SK-N-SH treated with all-trans-retinoic acid at 6 μM for 48 hours (cell line): ENCODE data around the gene FMC1.

ENCODE experiments used
- ATAC-seq: fragments of 200-7000 bp; cut with Tn5 transposase; 3 replicates; pipeline ENCODE4 v1.9.1; 2020; ENCODE audit warnings: mild to moderate bottlenecking, moderate library complexity
- ARNTL ChIP-seq: fragments of 450-650 bp; formaldehyde crosslinking; IDR thresholded peaks from 2 replicates; pipeline ENCODE4 v1.5.0; 2020; ENCODE audit warnings: low read depth, mild to moderate bottlenecking, moderate library complexity, borderline replicate concordance
- BACH2 ChIP-seq: fragments of 250-450 bp; sonication (Bioruptor Pico); IDR thresholded peaks from 2 replicates; pipeline ENCODE4 v1.9.0; 2021; ENCODE audit warnings: mild to moderate bottlenecking, borderline replicate concordance
- CSDC2 ChIP-seq: fragments of 250-450 bp; sonication (Bioruptor Pico); IDR thresholded peaks from 2 replicates; pipeline ENCODE4 v1.5.0; 2020; ENCODE audit warnings: mild to moderate bottlenecking, moderate library complexity
- ESRRG ChIP-seq: fragments of 250-450 bp; sonication (Bioruptor Pico); IDR thresholded peaks from 2 replicates; pipeline ENCODE4 v1.6.1; 2021; ENCODE audit warnings: mild to moderate bottlenecking
- ISL1 ChIP-seq: fragments of 250-450 bp; sonication (Bioruptor Pico); IDR thresholded peaks from 2 replicates; pipeline ENCODE4 v2.1.2; 2022; ENCODE audit warnings: mild to moderate bottlenecking, moderate library complexity
- OSR1 ChIP-seq: fragments of 250-450 bp; sonication (Bioruptor Pico); IDR thresholded peaks from 2 replicates; pipeline ENCODE4 v1.8.0; 2022; ENCODE audit warnings: moderate library complexity, mild to moderate bottlenecking, inconsistent platforms
- PPARA ChIP-seq: fragments of 250-450 bp; sonication (Bioruptor Pico); IDR thresholded peaks from 2 replicates; pipeline ENCODE4 v1.5.0; 2020; ENCODE audit warnings: mild to moderate bottlenecking, borderline replicate concordance
- RARB ChIP-seq: fragments of 250-450 bp; sonication (Bioruptor Pico); IDR thresholded peaks from 2 replicates; pipeline ENCODE4 v1.8.0; 2021; ENCODE audit warnings: mild to moderate bottlenecking, moderate library complexity
- TOX ChIP-seq: fragments of 250-450 bp; sonication (Bioruptor Pico); IDR thresholded peaks from 2 replicates; pipeline ENCODE4 v1.8.0; 2021; ENCODE audit warnings: mild to moderate bottlenecking, moderate library complexity, borderline replicate concordance
- ZC3H10 ChIP-seq: fragments of 250-450 bp; sonication (Bioruptor Pico); IDR thresholded peaks from 2 replicates; pipeline ENCODE4 v1.5.1; 2021; ENCODE audit warnings: mild to moderate bottlenecking, moderate library complexity
- ZFP3 ChIP-seq: fragments of 250-450 bp; sonication (Bioruptor Pico); IDR thresholded peaks from 2 replicates; pipeline ENCODE4 v1.5.0; 2020; ENCODE audit warnings: mild to moderate bottlenecking, moderate library complexity
- ZFP30 ChIP-seq: fragments of 450-650 bp; formaldehyde crosslinking; IDR thresholded peaks from 2 replicates; pipeline ENCODE4 v1.5.0; 2022; ENCODE audit warnings: mild to moderate bottlenecking, moderate library complexity
- ZNF70 ChIP-seq: fragments of 450-650 bp; formaldehyde crosslinking; IDR thresholded peaks from 2 replicates; pipeline ENCODE4 v1.5.0; 2020; ENCODE audit warnings: mild to moderate bottlenecking, moderate library complexity
- TF ChIP-seq, protein P1 (sequence below): fragments of 250-450 bp; sonication (Bioruptor Pico); IDR thresholded peaks from 2 replicates; pipeline ENCODE4 v1.8.0; 2021; ENCODE audit warnings: low read depth, mild to moderate bottlenecking, moderate library complexity, borderline replicate concordance
- TF ChIP-seq, protein P2 (sequence below): fragments of 250-450 bp; sonication (Bioruptor Pico); IDR thresholded peaks from 2 replicates; pipeline ENCODE4 v1.5.1; 2020; ENCODE audit warnings: low read depth, mild to moderate bottlenecking, moderate library complexity
- TF ChIP-seq, protein P3 (sequence below): fragments of 250-450 bp; sonication (Bioruptor Pico); IDR thresholded peaks from 2 replicates; pipeline ENCODE4 v1.5.1; 2021; ENCODE audit warnings: mild to moderate bottlenecking, moderate library complexity
- TF ChIP-seq, protein P4 (sequence below): fragments of 250-450 bp; sonication (Bioruptor Pico); IDR thresholded peaks from 2 replicates; pipeline ENCODE4 v1.5.0; 2020; ENCODE audit warnings: mild to moderate bottlenecking, moderate library complexity
- TF ChIP-seq, protein P5 (sequence below): fragments of 250-450 bp; sonication (Bioruptor Pico); IDR thresholded peaks from 2 replicates; pipeline ENCODE4 v1.8.0; 2020; ENCODE audit warnings: mild to moderate bottlenecking, moderate library complexity, borderline replicate concordance

Gene FMC1

DNA sequence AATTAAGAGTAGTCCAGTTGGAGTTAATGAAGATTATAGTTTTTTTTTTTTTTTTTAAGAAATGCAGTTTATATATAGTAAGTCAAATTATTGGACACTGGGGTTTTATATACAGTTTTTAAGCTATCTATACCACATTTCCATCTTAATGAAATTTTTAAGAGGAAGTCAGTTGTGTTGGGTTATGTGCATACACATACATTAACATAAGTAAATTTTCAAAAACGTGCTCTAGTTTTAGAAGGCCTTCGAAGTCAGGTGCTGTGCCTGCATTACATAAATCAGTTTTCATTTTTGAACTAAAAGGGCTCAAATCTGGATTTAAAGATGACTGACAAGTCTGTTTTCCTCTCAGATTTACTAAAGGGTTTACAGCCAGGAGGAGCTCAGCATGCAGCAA, 47.6 kb upstream of the FMC1 start:
- ATAC-seq, result no peak
- no peak for TF ChIP-seq OSR1 (CRISPR knock-in tag)
- TF ChIP-seq ZNF70 (CRISPR knock-in tag), result no peak
- no peak for TF ChIP-seq ZFP30 (CRISPR knock-in tag)
- no peak for TF ChIP-seq BACH2 (CRISPR knock-in tag)
- TF ChIP-seq ISL1 (CRISPR knock-in tag), result no peak
- TF ChIP-seq, protein P1, sequence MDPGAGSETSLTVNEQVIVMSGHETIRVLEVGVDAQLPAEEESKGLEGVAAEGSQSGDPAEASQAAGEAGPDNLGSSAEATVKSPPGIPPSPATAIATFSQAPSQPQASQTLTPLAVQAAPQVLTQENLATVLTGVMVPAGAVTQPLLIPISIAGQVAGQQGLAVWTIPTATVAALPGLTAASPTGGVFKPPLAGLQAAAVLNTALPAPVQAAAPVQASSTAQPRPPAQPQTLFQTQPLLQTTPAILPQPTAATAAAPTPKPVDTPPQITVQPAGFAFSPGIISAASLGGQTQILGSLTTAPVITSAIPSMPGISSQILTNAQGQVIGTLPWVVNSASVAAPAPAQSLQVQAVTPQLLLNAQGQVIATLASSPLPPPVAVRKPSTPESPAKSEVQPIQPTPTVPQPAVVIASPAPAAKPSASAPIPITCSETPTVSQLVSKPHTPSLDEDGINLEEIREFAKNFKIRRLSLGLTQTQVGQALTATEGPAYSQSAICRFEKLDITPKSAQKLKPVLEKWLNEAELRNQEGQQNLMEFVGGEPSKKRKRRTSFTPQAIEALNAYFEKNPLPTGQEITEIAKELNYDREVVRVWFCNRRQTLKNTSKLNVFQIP, result no peak
- TF ChIP-seq CSDC2 (CRISPR knock-in tag), result no peak
- TF ChIP-seq, protein P2, sequence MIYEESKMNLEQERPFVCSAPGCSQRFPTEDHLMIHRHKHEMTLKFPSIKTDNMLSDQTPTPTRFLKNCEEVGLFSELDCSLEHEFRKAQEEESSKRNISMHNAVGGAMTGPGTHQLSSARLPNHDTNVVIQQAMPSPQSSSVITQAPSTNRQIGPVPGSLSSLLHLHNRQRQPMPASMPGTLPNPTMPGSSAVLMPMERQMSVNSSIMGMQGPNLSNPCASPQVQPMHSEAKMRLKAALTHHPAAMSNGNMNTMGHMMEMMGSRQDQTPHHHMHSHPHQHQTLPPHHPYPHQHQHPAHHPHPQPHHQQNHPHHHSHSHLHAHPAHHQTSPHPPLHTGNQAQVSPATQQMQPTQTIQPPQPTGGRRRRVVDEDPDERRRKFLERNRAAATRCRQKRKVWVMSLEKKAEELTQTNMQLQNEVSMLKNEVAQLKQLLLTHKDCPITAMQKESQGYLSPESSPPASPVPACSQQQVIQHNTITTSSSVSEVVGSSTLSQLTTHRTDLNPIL (CRISPR knock-in tag), result no peak
- TF ChIP-seq ZC3H10, result no peak
- no peak for TF ChIP-seq PPARA (CRISPR knock-in tag)
- no peak for TF ChIP-seq RARB (CRISPR knock-in tag)
- TF ChIP-seq, all 23 proteins: peak for 0

DNA sequence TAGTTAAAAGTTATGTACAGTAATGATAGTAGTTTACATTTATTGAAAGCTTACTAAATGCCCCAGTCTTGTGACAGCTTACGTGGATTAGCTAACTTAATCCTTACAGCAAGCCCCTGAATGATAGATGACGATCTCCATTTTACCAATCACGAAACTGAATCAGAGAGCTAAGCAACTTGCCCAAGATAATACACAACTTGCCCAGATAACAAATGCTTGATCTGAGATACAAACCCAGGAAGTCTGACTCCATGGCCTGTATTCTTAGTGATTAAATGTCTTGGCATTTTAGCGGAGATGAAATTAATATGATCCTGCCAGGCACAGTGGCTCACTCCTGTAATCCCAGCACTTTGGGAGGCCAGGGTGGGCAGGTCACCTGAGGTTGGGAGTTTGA, 46.9 kb upstream of the FMC1 start:
- no peak for ATAC-seq

More for the DNA sequence above, 46.9 kb upstream of the FMC1 start:
- TF ChIP-seq, protein P1, result no peak
- TF ChIP-seq ZFP3 (CRISPR knock-in tag) (no peak), ESRRG (CRISPR knock-in tag) (no peak), ARNTL (CRISPR knock-in tag) (no peak), TOX (CRISPR knock-in tag) (no peak), PPARA (CRISPR knock-in tag) (no peak)
- TF ChIP-seq, protein P3, sequence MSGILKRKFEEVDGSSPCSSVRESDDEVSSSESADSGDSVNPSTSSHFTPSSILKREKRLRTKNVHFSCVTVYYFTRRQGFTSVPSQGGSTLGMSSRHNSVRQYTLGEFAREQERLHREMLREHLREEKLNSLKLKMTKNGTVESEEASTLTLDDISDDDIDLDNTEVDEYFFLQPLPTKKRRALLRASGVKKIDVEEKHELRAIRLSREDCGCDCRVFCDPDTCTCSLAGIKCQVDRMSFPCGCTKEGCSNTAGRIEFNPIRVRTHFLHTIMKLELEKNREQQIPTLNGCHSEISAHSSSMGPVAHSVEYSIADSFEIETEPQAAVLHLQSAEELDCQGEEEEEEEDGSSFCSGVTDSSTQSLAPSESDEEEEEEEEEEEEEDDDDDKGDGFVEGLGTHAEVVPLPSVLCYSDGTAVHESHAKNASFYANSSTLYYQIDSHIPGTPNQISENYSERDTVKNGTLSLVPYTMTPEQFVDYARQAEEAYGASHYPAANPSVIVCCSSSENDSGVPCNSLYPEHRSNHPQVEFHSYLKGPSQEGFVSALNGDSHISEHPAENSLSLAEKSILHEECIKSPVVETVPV (CRISPR knock-in tag), result no peak
- TF ChIP-seq, protein P4, sequence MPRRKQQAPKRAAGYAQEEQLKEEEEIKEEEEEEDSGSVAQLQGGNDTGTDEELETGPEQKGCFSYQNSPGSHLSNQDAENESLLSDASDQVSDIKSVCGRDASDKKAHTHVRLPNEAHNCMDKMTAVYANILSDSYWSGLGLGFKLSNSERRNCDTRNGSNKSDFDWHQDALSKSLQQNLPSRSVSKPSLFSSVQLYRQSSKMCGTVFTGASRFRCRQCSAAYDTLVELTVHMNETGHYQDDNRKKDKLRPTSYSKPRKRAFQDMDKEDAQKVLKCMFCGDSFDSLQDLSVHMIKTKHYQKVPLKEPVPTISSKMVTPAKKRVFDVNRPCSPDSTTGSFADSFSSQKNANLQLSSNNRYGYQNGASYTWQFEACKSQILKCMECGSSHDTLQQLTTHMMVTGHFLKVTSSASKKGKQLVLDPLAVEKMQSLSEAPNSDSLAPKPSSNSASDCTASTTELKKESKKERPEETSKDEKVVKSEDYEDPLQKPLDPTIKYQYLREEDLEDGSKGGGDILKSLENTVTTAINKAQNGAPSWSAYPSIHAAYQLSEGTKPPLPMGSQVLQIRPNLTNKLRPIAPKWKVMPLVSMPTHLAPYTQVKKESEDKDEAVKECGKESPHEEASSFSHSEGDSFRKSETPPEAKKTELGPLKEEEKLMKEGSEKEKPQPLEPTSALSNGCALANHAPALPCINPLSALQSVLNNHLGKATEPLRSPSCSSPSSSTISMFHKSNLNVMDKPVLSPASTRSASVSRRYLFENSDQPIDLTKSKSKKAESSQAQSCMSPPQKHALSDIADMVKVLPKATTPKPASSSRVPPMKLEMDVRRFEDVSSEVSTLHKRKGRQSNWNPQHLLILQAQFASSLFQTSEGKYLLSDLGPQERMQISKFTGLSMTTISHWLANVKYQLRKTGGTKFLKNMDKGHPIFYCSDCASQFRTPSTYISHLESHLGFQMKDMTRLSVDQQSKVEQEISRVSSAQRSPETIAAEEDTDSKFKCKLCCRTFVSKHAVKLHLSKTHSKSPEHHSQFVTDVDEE, result no peak
- TF ChIP-seq, protein P5, sequence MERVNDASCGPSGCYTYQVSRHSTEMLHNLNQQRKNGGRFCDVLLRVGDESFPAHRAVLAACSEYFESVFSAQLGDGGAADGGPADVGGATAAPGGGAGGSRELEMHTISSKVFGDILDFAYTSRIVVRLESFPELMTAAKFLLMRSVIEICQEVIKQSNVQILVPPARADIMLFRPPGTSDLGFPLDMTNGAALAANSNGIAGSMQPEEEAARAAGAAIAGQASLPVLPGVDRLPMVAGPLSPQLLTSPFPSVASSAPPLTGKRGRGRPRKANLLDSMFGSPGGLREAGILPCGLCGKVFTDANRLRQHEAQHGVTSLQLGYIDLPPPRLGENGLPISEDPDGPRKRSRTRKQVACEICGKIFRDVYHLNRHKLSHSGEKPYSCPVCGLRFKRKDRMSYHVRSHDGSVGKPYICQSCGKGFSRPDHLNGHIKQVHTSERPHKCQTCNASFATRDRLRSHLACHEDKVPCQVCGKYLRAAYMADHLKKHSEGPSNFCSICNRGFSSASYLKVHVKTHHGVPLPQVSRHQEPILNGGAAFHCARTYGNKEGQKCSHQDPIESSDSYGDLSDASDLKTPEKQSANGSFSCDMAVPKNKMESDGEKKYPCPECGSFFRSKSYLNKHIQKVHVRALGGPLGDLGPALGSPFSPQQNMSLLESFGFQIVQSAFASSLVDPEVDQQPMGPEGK (CRISPR knock-in tag), result no peak
